HG03025 (cell line): ENCODE data around the gene MAST3.
A peak's percentile ranks its signal among the peaks of the same experiment; 100 is the strongest.

Source experiments
- ATAC-seq: cut with Tn5 transposase; IDR thresholded peaks from one replicate; pipeline ENCODE4 v1.9.1; 2021; ENCODE audit warnings: mild to moderate bottlenecking, moderate library complexity; ENCODE audit not compliant: unreplicated experiment, low FRiP score

MAST3 gene

DNA sequence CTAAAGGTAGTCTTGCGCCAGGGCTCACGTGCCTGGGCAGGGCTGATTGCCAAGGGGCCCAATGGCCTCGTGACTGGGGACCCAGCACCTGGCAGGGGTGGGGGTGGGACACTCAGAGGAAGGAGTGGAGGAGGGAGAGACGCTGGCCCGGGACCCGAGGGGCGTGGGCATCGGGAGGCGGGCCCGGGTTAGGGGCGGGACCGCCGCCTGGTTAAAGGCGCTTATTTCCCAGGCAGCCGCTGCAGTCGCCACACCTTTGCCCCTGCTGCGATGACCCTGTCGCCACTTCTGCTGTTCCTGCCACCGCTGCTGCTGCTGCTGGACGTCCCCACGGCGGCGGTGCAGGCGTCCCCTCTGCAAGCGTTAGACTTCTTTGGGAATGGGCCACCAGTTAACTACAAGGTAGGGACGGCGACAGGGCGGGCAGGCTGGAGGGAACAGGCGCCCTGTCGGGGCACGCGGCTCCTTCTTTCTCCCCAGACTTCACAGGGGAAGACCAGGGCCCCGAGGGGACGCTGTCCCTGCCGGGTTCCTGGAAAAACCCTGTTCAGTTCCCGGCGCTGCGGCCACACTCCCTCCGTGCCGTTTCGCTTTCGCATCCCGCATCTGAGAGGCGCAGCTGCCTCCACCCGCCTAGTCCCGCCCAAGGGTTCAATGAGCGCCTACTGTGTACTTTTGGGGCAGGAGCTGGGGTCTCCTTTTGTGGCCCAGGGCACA is 76.2 kb downstream of the MAST3 start, which contains the start of gene IFI30:
TSS of gene IFI30 (plus strand) at position 242 of the 717 bp plus-strand sequence. CDS start at position 271, 29 bp downstream.
- no peak for ATAC-seq

- no peak for ATAC-seq
Observed at GRCh38 chr19:18174983-18175382, 77.4 kb downstream of the MAST3 start.

GRCh38 chr19:18176367-18177310 is 79.1 kb downstream of the MAST3 start:
- ATAC-seq: no peak

DNA sequence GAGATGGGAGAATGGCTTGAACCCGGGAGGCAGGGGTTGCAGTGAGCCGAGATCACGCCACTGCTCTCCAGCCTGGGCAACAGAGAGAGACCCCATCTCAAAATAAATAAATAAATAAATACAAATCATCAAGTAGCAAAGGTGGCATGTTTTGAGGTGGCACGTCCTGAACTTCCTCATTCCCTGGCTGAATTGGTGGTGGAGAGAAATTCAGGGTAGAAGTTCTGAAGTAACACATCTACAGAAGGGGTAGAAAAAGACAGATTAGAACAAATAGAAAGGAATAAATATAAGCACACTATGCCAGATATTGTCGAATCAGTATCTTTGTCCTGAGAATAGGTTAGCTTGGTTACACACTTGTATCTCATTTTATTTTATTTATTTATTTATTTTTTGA is 82.4 kb downstream of the MAST3 start:
- no peak for ATAC-seq

- no peak for ATAC-seq
Observed at GRCh38 chr19:18183529-18183928, 86.0 kb downstream of the MAST3 start.

DNA sequence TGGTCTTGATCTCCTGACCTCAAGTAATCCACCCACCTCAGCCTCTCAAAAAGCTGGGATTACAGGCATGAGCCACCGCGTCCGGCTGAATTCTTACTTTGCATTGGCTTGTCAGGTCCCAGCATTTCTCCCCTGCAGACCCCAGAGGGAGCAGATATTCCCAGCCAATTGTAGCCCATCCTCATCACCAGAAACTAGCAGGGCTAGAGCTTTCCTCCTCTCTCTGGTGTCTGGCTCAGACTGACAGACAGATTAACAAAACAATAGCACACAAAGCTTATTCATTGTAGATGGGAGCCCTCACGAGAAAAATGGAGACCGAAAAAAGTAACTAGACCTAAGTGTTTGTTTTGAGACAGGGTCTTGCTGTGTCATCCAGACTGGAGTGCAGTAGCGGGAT is 88.0 kb downstream of the MAST3 start:
- ATAC-seq: no peak

DNA sequence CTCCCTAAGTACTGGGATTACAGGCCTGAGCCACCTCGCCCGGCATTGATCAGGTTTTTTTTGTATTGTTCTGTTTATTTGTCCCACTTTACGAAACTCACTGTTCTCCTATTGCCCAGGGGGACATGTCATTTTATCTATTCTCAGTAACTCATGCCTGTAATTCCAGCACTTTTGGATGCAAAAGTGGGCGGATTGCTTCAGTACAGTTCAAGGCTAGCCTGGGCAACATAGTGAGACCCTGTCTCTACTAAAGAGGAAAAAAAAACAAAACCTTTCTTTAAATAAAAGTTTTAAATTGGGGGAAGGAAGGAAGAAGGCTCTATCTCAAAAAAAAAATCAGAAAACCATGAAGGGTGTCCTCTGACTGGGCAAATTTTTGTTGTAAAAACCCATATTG is 92.7 kb downstream of the MAST3 start:
- no peak for ATAC-seq

GRCh38 chr19:18191640-18192062 is 94.1 kb downstream of the MAST3 start:
- ATAC-seq: no peak

DNA sequence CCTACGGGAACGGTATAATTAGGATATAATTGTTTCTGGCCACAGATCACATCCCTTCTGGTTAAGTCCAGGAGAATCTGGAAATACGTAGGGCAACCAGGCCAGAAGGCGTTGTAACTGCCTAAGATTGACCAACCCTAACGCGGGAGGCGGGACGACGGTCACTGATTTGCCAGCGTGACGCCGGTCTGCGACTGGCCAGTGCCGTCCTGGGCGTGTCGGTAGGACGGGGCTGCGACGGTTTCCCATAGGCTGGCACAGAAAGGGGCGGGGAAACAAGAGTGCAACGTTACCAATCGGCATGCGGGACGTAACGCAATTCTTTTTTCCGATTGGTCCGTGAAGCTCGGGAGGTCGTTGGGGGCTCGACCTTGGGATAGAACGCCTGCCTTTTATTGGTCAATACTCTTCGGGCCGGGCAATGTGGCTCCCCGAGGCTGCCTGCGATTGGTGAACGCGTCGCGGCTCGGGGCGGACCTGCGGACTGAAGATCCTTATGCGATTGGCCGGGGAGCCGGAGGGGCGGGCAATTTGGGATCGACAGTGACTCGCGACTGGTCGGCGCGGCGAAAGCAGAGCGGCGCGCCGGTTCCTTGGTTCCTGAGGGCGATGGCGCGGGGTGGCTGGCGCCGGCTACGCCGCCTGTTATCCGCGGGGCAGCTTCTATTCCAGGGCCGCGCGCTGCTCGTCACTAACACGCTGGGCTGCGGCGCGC is 95.3 kb downstream of the MAST3 start, which contains the start of gene MPV17L2:
TSS of gene MPV17L2 (plus strand) at position 546 of the 715 bp plus-strand sequence. CDS start at position 610, 64 bp downstream.
- peak; percentile 84 for ATAC-seq

GRCh38 chr19:18193388-18194180 is 96.0 kb downstream of the MAST3 start:
- ATAC-seq: no peak

DNA sequence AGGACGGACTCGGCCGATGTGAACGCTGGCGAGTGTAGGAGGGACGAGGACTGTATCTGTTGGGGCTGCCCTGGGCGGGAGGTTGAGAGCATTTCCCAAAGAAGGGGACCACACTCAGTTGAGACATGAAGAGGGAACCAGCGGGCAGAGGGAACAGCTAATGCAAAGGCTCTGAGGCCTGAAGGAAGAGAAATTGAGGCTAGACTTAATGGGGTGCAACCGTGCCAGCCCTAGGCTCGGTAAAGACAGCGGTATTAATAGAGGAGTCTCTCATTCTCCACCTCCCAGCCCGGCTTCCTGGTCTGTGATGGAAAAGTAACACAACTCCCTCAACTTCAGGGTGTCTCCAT is 96.6 kb downstream of the MAST3 start:
- no peak for ATAC-seq

DNA sequence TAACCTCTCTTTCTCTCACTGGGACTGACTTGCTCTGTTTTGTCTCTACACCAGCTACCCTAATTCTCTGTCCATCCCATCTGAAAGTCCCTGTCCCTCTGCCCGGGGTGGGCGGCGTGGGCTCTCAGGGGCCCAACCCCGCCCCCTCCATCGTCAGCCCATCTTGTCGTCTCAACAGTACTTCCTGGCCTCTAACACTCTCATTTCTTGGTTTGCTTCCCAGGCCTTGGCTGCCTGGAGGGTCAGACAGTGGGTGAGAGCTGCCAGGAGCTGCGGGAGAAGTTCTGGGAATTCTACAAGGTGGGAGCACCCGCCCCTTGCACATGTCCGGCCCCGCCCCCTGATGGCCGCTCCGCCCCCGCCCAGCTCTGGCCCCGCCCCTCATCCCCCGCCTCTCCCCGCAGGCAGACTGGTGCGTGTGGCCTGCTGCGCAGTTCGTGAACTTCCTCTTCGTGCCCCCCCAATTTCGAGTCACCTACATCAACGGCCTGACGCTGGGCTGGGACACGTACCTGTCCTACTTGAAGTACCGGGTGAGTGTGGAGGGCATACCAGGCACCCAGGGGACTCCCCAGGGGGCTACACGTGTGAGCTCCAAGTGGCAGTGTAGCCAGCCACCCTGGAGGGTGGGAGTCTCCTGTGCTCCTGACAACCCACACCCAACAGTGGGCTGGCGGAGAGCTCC is 97.1 kb downstream of the MAST3 start:
- ATAC-seq: no peak

- ATAC-seq: no peak
Observed at GRCh38 chr19:18196511-18196845, 98.9 kb downstream of the MAST3 start.

DNA sequence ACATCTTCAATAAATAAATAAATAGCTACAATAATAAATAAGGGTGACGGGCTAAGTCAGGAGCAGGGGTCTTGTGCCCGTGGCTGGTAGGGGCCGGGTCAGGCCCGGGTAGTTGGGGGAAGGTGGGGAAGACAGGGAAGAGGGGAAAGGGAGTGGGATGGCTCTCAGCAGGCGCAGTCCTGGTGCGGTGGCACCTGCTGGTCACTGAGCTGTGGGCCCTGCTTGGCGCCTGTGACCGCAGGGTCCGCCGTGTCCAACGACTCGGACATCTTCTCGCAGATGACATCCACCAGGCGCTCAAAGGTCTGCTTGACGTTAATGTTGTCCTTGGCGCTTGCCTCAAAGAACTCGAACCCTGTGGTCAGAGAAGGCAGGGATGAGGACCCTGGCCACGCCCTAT is 99.7 kb downstream of the MAST3 start:
- ATAC-seq: no peak

- ATAC-seq: no peak
Observed at GRCh38 chr19:18197941-18198340, 100.4 kb downstream of the MAST3 start.

GRCh38 chr19:18198374-18198773 is 100.8 kb downstream of the MAST3 start:
- no peak for ATAC-seq
